Occipital lobe (tissue), 2 donors: ENCODE measurements around the gene RAB43. TPM values are rescaled to one million over a fixed set of nuclear protein-coding genes. Genes with fewer than 3 reads are reported as not detected.

ENCODE experiments used
- DNase-seq: peaks from one replicate; lab custom pipeline; 2025; lab: John Stamatoyannopoulos, UW
- total RNA-seq: library from RNA; depleted of rRNA; stranded (reverse); fragments of >200 nt; gene quantifications from one replicate; pipeline ENCODE4 v1.2.3, GENCODE V29; 2014

The RAB43 gene
- total RNA-seq, 1 donor from 2014 or later = 3.3 TPM

- DNase-seq = no peak
Observed at GRCh38 chr3:129039271-129040038, 82.1 kb downstream of the RAB43 start.

DNA sequence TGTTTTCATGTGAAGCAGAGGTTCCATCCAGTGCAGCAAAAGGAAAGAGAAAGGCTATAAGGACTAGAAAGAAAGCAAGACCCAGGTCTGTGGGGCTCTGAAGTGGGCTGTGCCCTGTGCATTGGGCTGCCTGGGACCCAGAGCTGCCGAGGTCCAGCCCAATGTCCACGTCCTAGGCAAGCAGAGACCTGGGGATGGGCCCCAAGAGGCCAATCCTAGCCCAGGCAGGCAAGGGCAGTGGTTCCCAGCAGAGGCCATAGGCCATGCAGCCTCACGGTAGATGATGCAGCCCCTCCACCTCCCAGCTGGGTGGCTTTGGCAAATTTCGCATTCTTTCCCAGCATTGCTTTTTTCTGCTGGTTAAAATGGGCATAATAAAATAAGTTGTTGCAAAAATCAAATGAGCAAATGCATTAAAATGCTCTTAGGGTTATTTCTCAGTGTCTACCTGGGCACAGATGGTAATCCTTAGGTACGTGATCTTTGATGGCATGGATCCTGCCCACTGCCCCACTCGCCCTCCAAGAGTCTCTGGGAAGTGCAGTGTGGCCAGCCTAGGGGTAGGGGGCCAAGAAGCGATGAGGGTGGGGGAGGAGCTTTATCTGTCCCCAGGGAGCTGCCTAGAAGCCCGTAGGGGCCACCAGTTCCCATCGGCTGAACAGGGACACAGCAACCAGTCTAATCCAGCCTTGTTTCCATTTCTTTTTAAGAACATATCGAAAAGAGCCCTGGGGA is 83.3 kb downstream of the RAB43 start:
- DNase-seq = no peak

Other genes with a start within 250 kb of the RAB43 start
- 27.6 TPM for gene ACAD9, start 242.2 kb downstream of the RAB43 start, total RNA-seq
- gene CFAP92, start 127.7 kb downstream of the RAB43 start, total RNA-seq = 2.2 TPM
- 0.94 TPM for gene EFCC1, start 120.5 kb downstream of the RAB43 start, total RNA-seq
- not detected for gene GP9, start 61.0 kb downstream of the RAB43 start, total RNA-seq
- gene ISY1, start 39.3 kb upstream of the RAB43 start, total RNA-seq = 16.8 TPM
- 169 TPM for gene CNBP, start 62.1 kb upstream of the RAB43 start, total RNA-seq
- gene COPG1, start 127.8 kb upstream of the RAB43 start, total RNA-seq = 117 TPM
- 17.0 TPM for gene HMCES, start 157.1 kb upstream of the RAB43 start, total RNA-seq